Measurements from ENCODE around the gene C1orf174. TPM values are rescaled to one million over a fixed set of nuclear protein-coding genes. Genes with fewer than 3 reads are reported as not detected.

C1orf174 gene
- total RNA-seq, 1 experiment from 2014 or later, result 28.3 TPM

Other genes with a start within 250 kb of the C1orf174 start
- gene TP73, start 247.8 kb downstream of the C1orf174 start, total RNA-seq (2014; rRNA removed; shearing (Covaris generic)), result 0.89 and 2.5 TPM in 2 replicates
- gene CCDC27, start 147.8 kb downstream of the C1orf174 start, total RNA-seq (2014; rRNA removed; shearing (Covaris generic)), result not detected in 2 replicates
- gene SMIM1, start 127.5 kb downstream of the C1orf174 start, total RNA-seq (2014; rRNA removed; shearing (Covaris generic)), result not detected in 2 replicates
- gene LRRC47, start 103.8 kb downstream of the C1orf174 start, total RNA-seq (2014; rRNA removed; shearing (Covaris generic)), result 60.2 and 62.6 TPM in 2 replicates
- 16.5 and 19.3 TPM in 2 replicates for gene CEP104, start 43.1 kb downstream of the C1orf174 start, total RNA-seq (2014; rRNA removed; shearing (Covaris generic))
- gene DFFB, start 42.8 kb downstream of the C1orf174 start, total RNA-seq (2014; rRNA removed; shearing (Covaris generic)), result 7.4 and 32.3 TPM in 2 replicates